ENCODE data around the gene ZC3HAV1L.

- no peak for TF ChIP-seq CTCF (IDR thresholded peaks at IDR 0.05)
- no peak for TF ChIP-seq POLR2A (IDR thresholded peaks at IDR 0.05)
These were observed 25.6 kb upstream of the ZC3HAV1L start for GRCh38 chr7:139061416-139061815.

Data from body of pancreas (tissue), 4 donors.